ENCODE measurements around the gene USH1C. TPM values are rescaled to one million over a fixed set of nuclear protein-coding genes. Genes with fewer than 3 reads are reported as not detected.

The USH1C gene
- total RNA-seq, 1 experiment from 2014 or later: 17.5 TPM

DNA sequence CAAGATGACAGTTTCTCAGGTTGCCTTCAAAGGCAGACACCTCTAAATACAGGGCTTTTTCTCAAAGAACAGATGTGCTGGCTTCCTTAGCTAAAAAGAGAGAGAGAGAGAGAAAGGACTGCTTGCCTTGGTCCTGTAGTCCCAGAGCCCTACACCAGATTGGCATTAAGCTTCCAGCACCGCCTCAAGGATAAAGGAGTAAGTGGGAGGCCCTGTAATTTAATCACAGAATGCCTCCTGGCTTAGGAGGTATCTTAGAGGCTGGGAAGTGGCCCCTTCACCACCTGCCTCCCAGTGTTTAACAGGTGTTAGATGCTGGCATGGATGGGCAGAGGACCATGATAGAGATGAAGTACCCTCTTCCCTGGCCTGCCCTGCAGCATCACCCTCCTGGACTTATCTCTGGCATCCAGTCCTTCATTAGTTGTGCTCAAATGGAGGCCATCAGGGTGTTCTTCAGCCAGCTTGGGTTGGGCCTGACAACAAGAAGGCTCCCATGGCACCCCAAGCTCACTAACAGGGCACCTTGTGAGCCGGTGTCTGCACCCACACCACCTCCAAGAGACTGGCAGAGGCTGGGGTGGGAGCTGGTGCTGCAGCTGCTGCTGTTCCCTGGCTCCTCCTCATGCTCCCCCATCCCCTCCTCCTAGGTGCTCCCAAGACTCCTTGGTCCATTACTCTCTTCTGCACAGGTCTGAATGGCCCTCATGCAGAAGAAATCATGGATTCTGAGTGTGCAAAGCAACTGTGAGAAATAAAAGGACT lies 100.1 kb downstream of the USH1C start:
- CTCF ChIA-PET: no interaction called here
- no peak for DNase-seq
- no TSS peak for BruUV-seq (replicated peaks)
- intact Hi-C loops (cut with micrococcal nuclease; ENCODE audit: unreplicated experiment): no loop called here
- H3K4me1 Mint-ChIP-seq (ENCODE audit: low read depth, unreplicated experiment): peaks cover 9% of the 10 kb centered on the region
- H3K27me3 Mint-ChIP-seq (ENCODE audit: unreplicated experiment): peaks cover 100% of the 10 kb centered on the region
- no peaks in the 10 kb centered on the region for H3K36me3 Mint-ChIP-seq (ENCODE audit: insufficient read depth, unreplicated experiment)
- TF ChIP-seq, protein P1, sequence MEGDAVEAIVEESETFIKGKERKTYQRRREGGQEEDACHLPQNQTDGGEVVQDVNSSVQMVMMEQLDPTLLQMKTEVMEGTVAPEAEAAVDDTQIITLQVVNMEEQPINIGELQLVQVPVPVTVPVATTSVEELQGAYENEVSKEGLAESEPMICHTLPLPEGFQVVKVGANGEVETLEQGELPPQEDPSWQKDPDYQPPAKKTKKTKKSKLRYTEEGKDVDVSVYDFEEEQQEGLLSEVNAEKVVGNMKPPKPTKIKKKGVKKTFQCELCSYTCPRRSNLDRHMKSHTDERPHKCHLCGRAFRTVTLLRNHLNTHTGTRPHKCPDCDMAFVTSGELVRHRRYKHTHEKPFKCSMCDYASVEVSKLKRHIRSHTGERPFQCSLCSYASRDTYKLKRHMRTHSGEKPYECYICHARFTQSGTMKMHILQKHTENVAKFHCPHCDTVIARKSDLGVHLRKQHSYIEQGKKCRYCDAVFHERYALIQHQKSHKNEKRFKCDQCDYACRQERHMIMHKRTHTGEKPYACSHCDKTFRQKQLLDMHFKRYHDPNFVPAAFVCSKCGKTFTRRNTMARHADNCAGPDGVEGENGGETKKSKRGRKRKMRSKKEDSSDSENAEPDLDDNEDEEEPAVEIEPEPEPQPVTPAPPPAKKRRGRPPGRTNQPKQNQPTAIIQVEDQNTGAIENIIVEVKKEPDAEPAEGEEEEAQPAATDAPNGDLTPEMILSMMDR (IDR thresholded peaks at IDR 0.05; ENCODE audit: unreplicated experiment): no peak
- no peak overlapping the region for H3K27ac Mint-ChIP-seq (ENCODE audit: unreplicated experiment)
- H3K4me3 Mint-ChIP-seq (ENCODE audit: low read depth, unreplicated experiment): no peak overlapping the region
- peaks cover 2% of the 10 kb centered on the region for H3K9me3 Mint-ChIP-seq (ENCODE audit: low read depth, unreplicated experiment)

Other genes starting within 250 kb of the USH1C start
- 3.1 and 5.3 TPM in 2 replicates for gene NCR3LG1, start 192.6 kb downstream of the USH1C start, total RNA-seq (2022)
- gene KCNJ11, start 155.8 kb downstream of the USH1C start, total RNA-seq (2022): 2.4 and 2.9 TPM in 2 replicates
- 0.76 and 1.0 TPM in 2 replicates for gene ABCC8, start 67.6 kb downstream of the USH1C start, total RNA-seq (2022)
- gene OTOG, start 2.8 kb upstream of the USH1C start, total RNA-seq (2022): 0.32 TPM in 1 of 2 replicates, not detected in the other
- gene MYOD1, start 175.2 kb upstream of the USH1C start, total RNA-seq (2022): not detected in 2 replicates
- 0.10 and 0.26 TPM in 2 replicates for gene KCNC1, start 190.4 kb upstream of the USH1C start, total RNA-seq (2022)